Prostate gland (tissue), 2 donors: ENCODE results near the gene RPL39L. TPM values are rescaled to one million over a fixed set of nuclear protein-coding genes. Genes with fewer than 3 reads are reported as not detected.

Source experiments
- DNase-seq: peaks from one replicate; pipeline ENCODE4 v3.0.0-alpha.2; 2019; ENCODE audit warnings: low spot score
- H3K27ac ChIP-seq, 2 donors: fragments of 200-600 bp; sonication (generic); 2 replicates each; pipeline ENCODE4 v1.5.1; 2017 to 2019
- H3K27me3 ChIP-seq: fragments of 200-600 bp; sonication (generic); replicated peaks from 2 replicates; pipeline ENCODE4 v1.5.1; 2019; ENCODE audit not compliant: insufficient read depth
- H3K36me3 ChIP-seq, 2 donors: fragments of 200-600 bp; sonication (generic); 1 replicate in 1 of 2; 2 replicates in 1 of 2; pipeline versions ENCODE4 v1.5.1 to v1.8.1; 2017 to 2019
- H3K4me1 ChIP-seq: fragments of 200-600 bp; sonication (generic); replicated peaks from 2 replicates; pipeline ENCODE4 v1.5.1; 2019
- H3K4me3 ChIP-seq, 2 donors: fragments of 200-600 bp; sonication (generic); 2 replicates each; pipeline ENCODE4 v1.5.1; 2017 to 2019
- H3K9me3 ChIP-seq: fragments of 200-600 bp; sonication (generic); 2 replicates; pipeline ENCODE4 v1.5.1; 2017
- CTCF ChIP-seq, 4 experiments: fragments of 200-600 bp in 2 of 4; fragments of 450-650 bp in 2 of 4; sonication (generic) in 2 of 4; IDR thresholded peaks; 1 replicate in 3 of 4; 2 replicates in 1 of 4; pipeline ENCODE4 v1.5.1; 2016 to 2019; ENCODE audit warnings: antibody characterized with exemption in 4 of 4, mild to moderate bottlenecking in 2 of 4, moderate library complexity in 2 of 4
- POLR2A ChIP-seq: fragments of 450-650 bp; IDR thresholded peaks from one replicate; pipeline ENCODE4 v1.6.1; 2016; ENCODE audit warnings: antibody characterized with exemption, mild to moderate bottlenecking
- POLR2AphosphoS5 ChIP-seq: sonication (generic); formaldehyde crosslinking; IDR thresholded peaks from one replicate; pipeline ENCODE4 v1.6.1; 2017; ENCODE audit warnings: antibody characterized with exemption
- WGBS: methylation state at CpG from one replicate; pipeline ENCODE4 v1.1.5; 2018; 5-methylcytosine and 5-hydroxymethylcytosine counted together
- intact Hi-C: fragments of 100-400 bp; cut with DNase I; formaldehyde crosslinking; loops from one replicate; pipeline ENCODE4 v1.14.2; 2022
- total RNA-seq, 2 donors: library from RNA; depleted of rRNA; stranded (reverse); fragments of >200 nt; gene quantifications; one replicate each; pipeline ENCODE4 v1.1.0, GENCODE V29; 2016

The RPL39L gene
- total RNA-seq, 2 donors from 2014 or later, result 27.5 to 57.9 TPM

- TF ChIP-seq CTCF (IDR thresholded peaks at IDR 0.05) (no peak), POLR2A (no peak), POLR2AphosphoS5 (no peak)
- Histone ChIP-seq H3K4me1 (no peaks in the 10 kb centered on the region), H3K27me3 (no peaks in the 10 kb centered on the region), H3K36me3 (no peaks in the 10 kb centered on the region), H3K4me3 (no peak overlapping the region), H3K9me3 (no peaks in the 10 kb centered on the region), H3K27ac (peak overlapping the region; percentile 6 to 14)
- DNase-seq, result no peak
- WGBS, result 83% methylated on average over 1 of the region's 1 CpG
- intact Hi-C loops, result no loop called here
Measured at GRCh38 chr3:187102073-187102634, 37.1 kb downstream of the RPL39L start.

- TF ChIP-seq CTCF (IDR thresholded peaks at IDR 0.05), result no peak
- peak; percentile 22 for TF ChIP-seq POLR2AphosphoS5
- no peak for TF ChIP-seq POLR2A
- no peaks in the 10 kb centered on the region for H3K9me3 ChIP-seq
- H3K27ac ChIP-seq, result peak overlapping the region; percentile 6 to 14
- intact Hi-C loops, result no loop called here
- DNase-seq, result no peak
- no peak overlapping the region for H3K4me3 ChIP-seq
- no peaks in the 10 kb centered on the region for H3K4me1 ChIP-seq
- 62% methylated on average over 9 of the region's 9 CpGs for WGBS
- H3K27me3 ChIP-seq, result no peaks in the 10 kb centered on the region
- H3K36me3 ChIP-seq, result no peaks in the 10 kb centered on the region
Measured at GRCh38 chr3:187101184-187102072, 37.9 kb downstream of the RPL39L start.

GRCh38 chr3:187098923-187099512 lies 40.3 kb downstream of the RPL39L start:
- Histone ChIP-seq H3K4me3 (no peak overlapping the region), H3K9me3 (no peaks in the 10 kb centered on the region), H3K36me3 (no peaks in the 10 kb centered on the region), H3K4me1 (no peaks in the 10 kb centered on the region), H3K27ac (no peak overlapping the region), H3K27me3 (no peaks in the 10 kb centered on the region)
- TF ChIP-seq POLR2A (no peak), POLR2AphosphoS5 (no peak), CTCF (IDR thresholded peaks at IDR 0.05) (no peak)
- 75% methylated on average over 2 of the region's 2 CpGs for WGBS
- DNase-seq, result no peak
- intact Hi-C loops, result no loop called here

- 77% methylated on average over 1 of the region's 1 CpG for WGBS
- intact Hi-C loops, result no loop called here
- no peaks in the 10 kb centered on the region for H3K9me3 ChIP-seq
- H3K27me3 ChIP-seq, result no peaks in the 10 kb centered on the region
- H3K4me1 ChIP-seq, result no peaks in the 10 kb centered on the region
- DNase-seq, result no peak
- no peaks in the 10 kb centered on the region for H3K36me3 ChIP-seq
- no peak overlapping the region for H3K4me3 ChIP-seq
- H3K27ac ChIP-seq, result no peak overlapping the region
- TF ChIP-seq POLR2A (no peak), CTCF (IDR thresholded peaks at IDR 0.05) (no peak)
Measured at GRCh38 chr3:187093320-187093719, 46.0 kb downstream of the RPL39L start.
